ENCODE measurements around the gene CFAP46. TPM values are rescaled to one million over a fixed set of nuclear protein-coding genes. Genes with fewer than 3 reads are reported as not detected.
"Not testable (repeated sequence)": the region's sequence is repeated elsewhere in the genome, so short reads cannot be mapped to it uniquely, and the experiment has no call there.

Gene CFAP46
- total and polyA plus RNA-seq, 10 donors: 0.03 to 1.1 (median 0.12) TPM; not detected in 2

DNA sequence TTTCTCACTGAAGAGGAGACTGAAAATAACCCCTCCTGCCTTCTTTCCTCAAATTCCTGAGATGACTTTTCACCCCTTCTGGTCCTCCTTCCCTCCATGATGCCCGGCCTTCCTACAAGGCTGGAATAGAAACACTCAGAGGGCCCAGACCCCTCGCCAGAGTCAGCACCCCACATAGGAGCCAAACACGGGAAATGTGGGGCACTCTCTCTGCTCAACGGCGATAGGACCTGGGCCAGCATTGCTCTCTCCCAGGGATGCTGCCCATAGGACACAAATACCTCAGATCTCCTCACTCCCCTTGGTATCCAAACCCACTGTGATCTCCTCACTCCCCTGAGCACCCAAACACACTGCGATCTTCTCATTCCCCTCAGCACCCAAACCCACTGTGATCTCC lies 7.4 kb downstream of the CFAP46 start:
- DNase-seq: no peak
- TF ChIP-seq POLR2A (IDR thresholded peaks at IDR 0.05) (no peak), POLR2AphosphoS5 (IDR thresholded peaks at IDR 0.05) (no peak)
- TF ChIP-seq, protein P1, sequence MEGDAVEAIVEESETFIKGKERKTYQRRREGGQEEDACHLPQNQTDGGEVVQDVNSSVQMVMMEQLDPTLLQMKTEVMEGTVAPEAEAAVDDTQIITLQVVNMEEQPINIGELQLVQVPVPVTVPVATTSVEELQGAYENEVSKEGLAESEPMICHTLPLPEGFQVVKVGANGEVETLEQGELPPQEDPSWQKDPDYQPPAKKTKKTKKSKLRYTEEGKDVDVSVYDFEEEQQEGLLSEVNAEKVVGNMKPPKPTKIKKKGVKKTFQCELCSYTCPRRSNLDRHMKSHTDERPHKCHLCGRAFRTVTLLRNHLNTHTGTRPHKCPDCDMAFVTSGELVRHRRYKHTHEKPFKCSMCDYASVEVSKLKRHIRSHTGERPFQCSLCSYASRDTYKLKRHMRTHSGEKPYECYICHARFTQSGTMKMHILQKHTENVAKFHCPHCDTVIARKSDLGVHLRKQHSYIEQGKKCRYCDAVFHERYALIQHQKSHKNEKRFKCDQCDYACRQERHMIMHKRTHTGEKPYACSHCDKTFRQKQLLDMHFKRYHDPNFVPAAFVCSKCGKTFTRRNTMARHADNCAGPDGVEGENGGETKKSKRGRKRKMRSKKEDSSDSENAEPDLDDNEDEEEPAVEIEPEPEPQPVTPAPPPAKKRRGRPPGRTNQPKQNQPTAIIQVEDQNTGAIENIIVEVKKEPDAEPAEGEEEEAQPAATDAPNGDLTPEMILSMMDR (IDR thresholded peaks at IDR 0.05 in 8 of 11, conservative IDR thresholded peaks at IDR 0.05 in 3 of 11): no peak
- peaks cover 0 to under 1% (median 0%) of the 10 kb centered on the region in 6 donors for H3K4me1 ChIP-seq
- H3K9me3 ChIP-seq: no peaks in the 10 kb centered on the region
- peaks cover 0 to 31% (median 10%) of the 10 kb centered on the region in 7 donors for H3K27me3 ChIP-seq (replicated peaks in 1 of 7)
- intact Hi-C loops (cut with DNase I; ENCODE audit: low total_unique reads): loop anchor here (10.0 kb wide), 1 partner anchor 190 kb away; no protein-coding TSS in a partner anchor
- H3K27ac ChIP-seq: no peak overlapping the region
- H3K36me3 ChIP-seq: no peaks in the 10 kb centered on the region
- WGBS, 5 donors: 81 to 86% (median 82%) methylated on average over 6 of the region's 6 CpGs
- H3K4me3 ChIP-seq: no peak overlapping the region

DNA sequence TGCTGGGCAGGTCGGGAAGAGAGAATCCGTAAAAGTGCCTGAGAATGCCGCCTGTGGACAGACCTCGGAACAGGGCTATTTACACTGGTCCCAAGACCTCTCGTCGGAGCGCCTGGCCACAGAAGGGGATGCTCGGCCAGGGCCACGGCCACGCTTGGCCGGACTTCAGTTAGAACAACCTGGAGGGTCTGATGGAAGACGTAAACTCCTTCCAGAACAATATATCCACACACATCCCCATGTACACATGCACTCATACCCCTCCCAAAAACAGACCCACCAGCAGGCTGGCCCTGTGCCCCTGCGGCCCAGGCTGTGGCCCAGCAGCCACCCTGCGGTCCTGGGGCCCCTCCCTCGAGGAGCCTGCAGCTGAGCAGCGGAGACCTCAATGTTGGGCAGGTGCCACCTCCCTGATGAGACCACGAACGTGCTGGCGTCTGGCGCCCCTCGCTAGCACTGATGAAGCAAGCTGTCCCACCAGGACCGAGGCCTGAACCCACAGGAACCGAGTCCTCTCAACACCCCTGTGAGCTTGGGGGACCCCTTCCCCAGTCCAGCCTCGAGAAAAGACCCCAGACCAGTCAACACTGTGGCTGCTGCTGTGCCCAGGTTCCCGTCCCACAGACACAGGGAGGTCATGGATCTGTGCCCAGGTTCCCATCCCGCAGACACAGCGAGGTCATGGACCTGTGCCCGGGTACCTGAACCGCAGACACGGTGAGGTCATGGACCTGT lies 8.9 kb downstream of the CFAP46 start:
- no peaks in the 10 kb centered on the region for H3K36me3 ChIP-seq
- intact Hi-C loops (cut with DNase I; ENCODE audit: low total_unique reads): loop anchor here (10.0 kb wide), 1 partner anchor 191 kb away; no protein-coding TSS in a partner anchor
- DNase-seq: no peak
- H3K4me1 ChIP-seq: peaks cover 0 to 4% (median 0%) of the 10 kb centered on the region in 6 donors
- H3K27ac ChIP-seq: no peak overlapping the region
- peaks cover 0 to 16% (median 3%) of the 10 kb centered on the region in 7 donors for H3K27me3 ChIP-seq (replicated peaks in 1 of 7)
- no peaks in the 10 kb centered on the region for H3K9me3 ChIP-seq
- H3K4me3 ChIP-seq: no peak overlapping the region
- 87 to 94% (median 90%) methylated on average over 19 to 30 of the region's 30 CpGs for WGBS, 5 donors
- no peak for TF ChIP-seq POLR2AphosphoS5 (IDR thresholded peaks at IDR 0.05)
- TF ChIP-seq, protein P1 (IDR thresholded peaks at IDR 0.05 in 8 of 11, conservative IDR thresholded peaks at IDR 0.05 in 3 of 11): no peak
- no peak for TF ChIP-seq POLR2A (IDR thresholded peaks at IDR 0.05)

DNA sequence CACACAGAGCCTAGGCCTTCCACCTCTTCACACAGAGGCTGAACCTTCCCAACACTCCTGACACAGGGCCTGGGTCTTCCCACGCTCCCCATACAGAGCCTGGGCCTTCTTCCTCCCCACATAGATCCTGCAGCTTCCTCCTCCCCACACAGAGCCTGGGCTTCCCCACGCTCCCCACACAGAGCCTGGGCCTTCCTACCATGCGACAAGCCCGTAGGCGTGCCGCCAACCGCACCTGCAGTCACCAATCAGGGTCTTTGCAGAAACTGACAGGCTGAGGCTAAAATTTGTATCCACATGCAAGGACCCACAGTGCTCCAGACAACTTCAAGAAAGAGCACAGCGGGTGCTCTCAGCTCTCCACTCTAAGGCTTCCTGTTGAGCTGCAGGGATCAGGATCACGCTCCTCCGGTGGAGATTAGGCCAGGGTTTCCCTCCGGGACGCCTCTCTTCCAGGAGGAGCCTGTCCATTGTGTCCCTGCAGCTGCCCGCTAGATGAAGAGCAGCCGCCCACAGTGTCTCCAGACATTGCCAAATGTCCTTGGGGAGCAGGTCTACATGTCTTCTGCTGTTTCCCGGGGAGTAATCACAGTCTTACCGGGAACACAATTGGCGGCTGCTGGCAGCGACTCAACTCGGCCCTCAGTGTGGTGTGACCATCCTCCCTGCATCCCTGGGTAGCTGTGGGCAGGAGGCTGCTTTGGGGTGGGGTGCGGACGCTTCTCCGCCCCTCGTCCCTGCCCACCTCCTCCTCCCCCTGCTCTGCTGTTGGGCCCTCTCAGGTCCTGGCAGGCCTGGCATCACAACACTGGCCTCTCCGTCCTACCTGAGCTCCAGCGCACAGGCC lies 9.7 kb downstream of the CFAP46 start:
- peaks cover 0 to 4% (median 0%) of the 10 kb centered on the region in 6 donors for H3K4me1 ChIP-seq
- H3K27me3 ChIP-seq (replicated peaks in 1 of 7): peaks cover 0 to 8% (median 0%) of the 10 kb centered on the region in 7 donors
- WGBS, 5 donors: 85 to 93% (median 87%) methylated on average over 17 to 25 of the region's 25 CpGs
- intact Hi-C loops (cut with DNase I; ENCODE audit: low total_unique reads): loop anchor here (10.0 kb wide), 1 partner anchor 192 kb away; no protein-coding TSS in a partner anchor
- H3K27ac ChIP-seq: no peak overlapping the region
- no peak for DNase-seq
- no peaks in the 10 kb centered on the region for H3K36me3 ChIP-seq
- TF ChIP-seq, protein P1 (IDR thresholded peaks at IDR 0.05 in 8 of 11, conservative IDR thresholded peaks at IDR 0.05 in 3 of 11): no peak
- TF ChIP-seq POLR2AphosphoS5 (IDR thresholded peaks at IDR 0.05) (no peak), POLR2A (IDR thresholded peaks at IDR 0.05) (no peak)
- H3K9me3 ChIP-seq: no peaks in the 10 kb centered on the region
- H3K4me3 ChIP-seq: no peak overlapping the region

DNA sequence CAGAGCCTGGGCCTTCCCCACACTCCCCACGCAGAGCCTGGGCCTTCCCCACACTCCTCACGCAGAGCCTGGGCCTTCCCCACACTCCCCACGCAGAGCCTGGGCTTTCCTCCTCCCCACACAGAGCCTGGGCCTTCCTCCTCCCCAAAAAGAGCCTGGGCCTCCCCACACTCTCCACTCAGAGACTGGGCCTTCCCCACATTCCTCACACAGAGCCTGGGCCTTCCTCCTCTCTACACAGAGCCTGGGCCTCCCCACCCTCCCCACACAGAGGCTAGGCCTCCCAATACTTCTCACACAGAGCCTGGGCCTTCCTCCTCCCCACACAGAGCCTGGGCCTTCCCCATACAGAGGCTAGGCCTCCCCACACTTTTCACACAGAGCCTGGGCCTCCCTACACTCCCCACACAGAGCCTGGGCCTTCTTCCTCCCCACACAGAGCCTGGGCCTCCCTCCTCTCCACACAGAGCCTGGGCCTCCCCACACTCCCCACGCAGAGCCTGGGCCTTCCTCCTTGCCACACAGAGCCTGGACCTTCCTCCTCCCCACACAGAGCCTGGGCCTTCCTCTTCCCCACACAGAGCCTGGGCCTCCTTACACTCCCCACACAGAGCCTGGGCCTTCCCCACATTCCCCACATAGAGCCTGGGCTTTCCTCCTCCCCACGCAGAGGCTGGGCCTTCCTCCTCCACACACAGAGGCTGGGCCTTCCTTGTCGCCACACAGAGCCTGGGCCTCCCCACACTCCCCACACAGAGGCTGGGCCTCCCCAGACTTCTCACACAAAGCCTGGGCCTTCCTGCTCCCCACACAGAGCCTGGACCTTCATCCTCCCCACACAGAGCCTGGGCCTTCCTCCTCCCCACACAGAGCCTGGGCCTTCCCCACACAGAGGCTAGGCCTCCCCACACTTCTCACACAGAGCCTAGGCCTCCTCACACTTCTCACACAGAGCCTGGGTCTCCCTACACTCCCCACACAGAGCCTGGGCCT lies 10.8 kb downstream of the CFAP46 start:
- DNase-seq; H3K27me3 ChIP-seq (replicated peaks in 1 of 7); H3K4me1 ChIP-seq; H3K27ac ChIP-seq; H3K9me3 ChIP-seq; H3K36me3 ChIP-seq; H3K4me3 ChIP-seq: not testable (repeated sequence)
- intact Hi-C loops (cut with DNase I; ENCODE audit: low total_unique reads): loop anchor here (10.0 kb wide), 1 partner anchor 193 kb away; no protein-coding TSS in a partner anchor
- WGBS, 5 donors: 55 to 64% (median 63%) methylated on average over 6 of the region's 6 CpGs

DNA sequence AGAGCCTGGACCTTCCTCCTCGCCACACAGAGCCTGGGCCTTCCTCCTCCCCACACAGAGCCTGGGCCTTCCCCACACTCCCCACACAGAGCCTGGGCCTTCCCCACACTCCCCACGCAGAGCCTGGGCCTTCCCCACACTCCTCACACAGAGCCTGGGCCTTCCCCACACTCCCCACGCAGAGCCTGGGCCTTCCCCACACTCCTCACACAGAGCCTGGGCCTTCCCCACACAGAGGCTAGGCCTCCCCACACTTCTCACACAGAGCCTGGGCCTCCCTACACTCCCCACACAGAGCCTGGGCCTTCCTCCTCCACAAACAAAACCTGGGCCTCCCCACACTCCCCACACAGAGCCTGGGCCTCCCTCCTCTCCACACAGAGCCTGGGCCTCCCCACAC lies 11.7 kb downstream of the CFAP46 start:
- not testable (repeated sequence) for H3K4me1 ChIP-seq; H3K9me3 ChIP-seq; H3K36me3 ChIP-seq; DNase-seq; H3K27ac ChIP-seq; H3K27me3 ChIP-seq (replicated peaks in 1 of 7); H3K4me3 ChIP-seq
- intact Hi-C loops (cut with DNase I; ENCODE audit: low total_unique reads): loop anchor here (10.0 kb wide), 1 partner anchor 194 kb away; no protein-coding TSS in a partner anchor
- WGBS, 5 donors: 14 to 54% (median 50%) methylated on average over 1 to 2 of the region's 3 CpGs

All from spleen (tissue), 11 donors.